Stimulated activated CD8-positive, alpha-beta memory T cell treated with anti-CD3 and anti-CD28 coated beads, Interleukin-4, amount 100 ng/mL, for 4 hours (primary cell): Measurements from ENCODE around the gene CASP5.
"Not testable (repeated sequence)": the region's sequence is repeated elsewhere in the genome, so short reads cannot be mapped to it uniquely, and the experiment has no call there.

Source experiments
- DNase-seq, 2 donors: peaks; one replicate each; pipeline ENCODE4 v3.0.0-alpha.2; 2020; ENCODE audit warnings: low read depth in 2 of 2, low spot score in 1 of 2

CASP5 gene

DNA sequence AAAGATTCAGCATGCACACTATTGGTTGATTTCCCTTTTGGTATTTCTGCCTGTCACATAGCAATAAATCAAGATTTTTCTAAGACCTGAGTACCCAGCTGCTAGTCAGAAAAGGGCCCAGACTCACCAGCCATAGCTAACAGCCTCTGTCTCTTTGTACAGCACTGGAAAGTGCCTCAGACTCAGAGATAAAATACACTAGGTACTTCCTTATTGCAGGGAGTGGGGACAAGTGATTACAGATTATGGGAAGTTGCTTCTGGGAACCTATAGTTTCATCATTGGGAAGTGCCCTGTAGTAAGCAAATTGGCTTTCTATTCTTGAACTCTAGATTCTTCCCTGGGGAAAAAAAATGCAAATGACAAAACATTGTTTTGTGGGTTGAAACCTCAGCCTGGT is at the start of gene CASP5:
TSS of gene CASP5 (minus strand) at position 166 of the 400 bp plus-strand sequence. CDS start at position 134, 32 bp downstream.
- DNase-seq, result no peak

DNA sequence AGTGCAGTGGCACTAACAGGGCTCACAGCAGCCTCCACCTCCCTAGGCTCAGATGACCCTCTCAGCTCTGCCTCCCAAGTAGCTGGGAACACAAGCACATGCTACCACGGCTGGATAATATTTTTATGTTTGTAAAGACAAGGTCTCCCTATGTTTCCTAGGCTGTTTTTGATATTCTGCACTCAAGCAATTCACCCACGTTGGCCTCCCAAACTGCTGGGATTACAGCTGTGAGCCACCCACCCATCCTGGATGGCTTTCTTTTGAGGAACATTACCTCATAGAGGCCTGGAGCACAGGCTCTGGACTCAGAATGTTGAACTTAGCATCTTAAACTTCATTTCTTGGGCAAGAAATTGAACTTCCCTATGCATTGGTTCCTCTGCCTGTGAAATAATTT is 49.1 kb upstream of the CASP5 start:
- not testable (repeated sequence) for DNase-seq

DNA sequence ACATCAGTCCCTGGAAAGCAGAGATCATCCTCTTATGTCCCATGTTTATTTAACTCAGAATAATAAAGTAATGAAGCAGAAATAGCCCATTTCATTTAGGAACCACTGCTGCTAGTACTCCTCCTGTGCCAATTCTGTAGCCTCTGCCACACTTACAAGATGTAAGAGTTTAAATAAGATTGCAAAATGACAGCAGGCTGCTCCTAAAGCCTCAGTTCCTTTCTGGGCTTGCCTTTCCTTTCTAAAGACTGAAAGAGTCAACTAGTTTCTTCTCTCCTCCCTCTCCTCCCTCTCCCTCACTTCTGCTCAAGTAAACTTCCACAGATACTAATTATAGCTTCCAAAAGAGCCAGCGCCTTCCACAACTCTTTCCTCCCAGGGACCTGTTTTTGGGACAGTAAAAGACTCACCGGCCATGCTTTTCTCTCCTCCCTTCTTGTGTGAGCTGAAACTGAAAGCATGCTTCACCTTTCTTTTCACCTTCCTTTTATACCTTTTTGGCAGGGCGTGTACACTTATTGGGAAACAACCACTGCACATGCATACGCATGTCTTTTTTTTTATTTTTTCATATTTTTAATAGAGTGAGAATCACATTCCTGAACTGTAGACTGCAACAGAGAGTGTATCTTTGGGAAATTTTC is 48.2 kb upstream of the CASP5 start:
- DNase-seq, result no peak

GRCh38 chr11:105070306-105070705 is 47.3 kb upstream of the CASP5 start:
- no peak for DNase-seq

DNA sequence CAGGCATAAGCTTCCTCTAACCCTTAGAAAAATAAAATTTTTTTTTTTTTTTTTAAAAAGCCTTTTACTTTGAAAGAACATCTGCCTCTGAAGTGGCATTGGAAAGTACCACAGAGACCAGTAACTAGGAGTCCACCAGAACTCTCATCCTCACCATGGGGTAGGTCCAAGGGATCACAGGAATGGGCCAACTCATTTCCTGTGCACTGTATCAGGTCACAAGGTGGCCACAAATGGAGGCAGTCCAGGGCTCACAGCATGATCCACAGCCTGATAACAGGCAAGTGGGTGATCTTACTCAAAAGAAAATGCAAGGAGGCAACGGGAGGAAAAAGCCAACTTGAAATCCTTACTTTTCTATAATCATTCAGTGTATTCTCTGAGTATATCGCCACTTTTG is 46.8 kb upstream of the CASP5 start:
- DNase-seq, result not testable (repeated sequence)

DNA sequence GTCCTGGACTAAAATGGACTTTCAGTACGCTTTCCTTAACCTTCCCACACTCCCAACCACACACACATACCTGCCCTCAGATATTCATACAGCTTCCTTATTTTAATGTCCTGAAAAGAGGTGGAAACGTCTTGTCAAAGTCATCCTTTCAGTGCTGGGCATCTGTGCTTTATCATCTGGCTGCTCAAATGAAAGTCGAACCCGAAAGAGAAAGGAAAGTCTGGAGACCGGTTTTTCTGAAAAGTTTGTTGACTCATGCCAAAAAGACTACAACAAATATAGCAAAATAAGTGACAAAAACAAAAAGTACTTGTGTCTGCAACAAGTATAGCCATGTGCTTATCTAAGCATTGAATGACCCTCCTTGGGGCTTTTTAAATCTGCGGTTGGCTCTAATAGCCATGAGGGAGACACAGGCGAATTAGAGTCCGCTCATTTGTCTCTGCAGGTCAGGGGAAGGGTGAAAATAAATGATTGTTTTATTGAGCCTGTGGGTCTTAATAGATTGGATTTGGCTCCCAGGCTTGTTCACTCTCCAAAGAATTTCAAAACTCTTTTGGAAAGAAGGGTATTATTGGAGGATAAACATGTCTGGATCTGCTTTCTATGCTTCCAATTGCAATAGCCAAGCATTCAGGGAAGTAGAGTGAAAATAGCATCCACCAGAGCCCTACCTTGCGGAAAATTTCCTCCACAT is 40.4 kb upstream of the CASP5 start:
- not testable (repeated sequence) for DNase-seq

GRCh38 chr11:105057432-105057831 is 34.5 kb upstream of the CASP5 start:
- DNase-seq, result no peak

GRCh38 chr11:105056446-105056845 is 33.5 kb upstream of the CASP5 start:
- no peak for DNase-seq

DNA sequence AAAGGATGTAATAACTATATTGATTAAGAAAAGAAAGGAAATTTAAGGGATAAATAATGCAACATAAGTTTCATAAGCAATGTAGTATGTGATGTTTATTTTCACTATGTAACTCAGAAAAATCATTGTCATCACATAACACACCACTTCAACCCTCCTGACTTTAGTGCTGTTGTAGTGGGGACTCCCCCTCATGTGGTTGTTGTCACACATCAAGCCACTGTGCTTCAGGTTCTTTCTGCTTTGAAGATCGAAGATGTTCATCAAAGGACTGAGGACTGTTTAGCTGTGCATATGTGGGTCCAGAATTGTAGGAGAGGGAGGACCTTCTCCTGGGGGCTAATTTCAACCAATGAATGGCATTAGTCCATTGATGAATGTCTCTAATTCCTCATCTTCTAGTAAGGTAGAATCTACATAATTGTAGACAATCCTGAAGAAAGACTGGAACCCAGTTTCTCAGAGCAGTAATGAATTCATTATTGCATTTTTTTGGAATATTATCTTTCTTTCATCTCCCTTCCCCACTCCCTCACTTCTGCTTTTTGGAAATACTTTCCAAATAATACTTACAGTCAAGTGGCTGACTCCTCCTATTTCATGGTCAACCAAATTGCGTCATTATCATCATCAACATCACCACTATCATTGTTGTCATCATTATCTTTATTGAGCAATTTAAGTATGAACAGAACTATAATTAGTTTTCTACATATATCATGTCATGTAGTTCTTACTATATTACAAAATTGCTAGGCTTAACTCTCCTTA is 31.9 kb upstream of the CASP5 start:
- no peak for DNase-seq

DNA sequence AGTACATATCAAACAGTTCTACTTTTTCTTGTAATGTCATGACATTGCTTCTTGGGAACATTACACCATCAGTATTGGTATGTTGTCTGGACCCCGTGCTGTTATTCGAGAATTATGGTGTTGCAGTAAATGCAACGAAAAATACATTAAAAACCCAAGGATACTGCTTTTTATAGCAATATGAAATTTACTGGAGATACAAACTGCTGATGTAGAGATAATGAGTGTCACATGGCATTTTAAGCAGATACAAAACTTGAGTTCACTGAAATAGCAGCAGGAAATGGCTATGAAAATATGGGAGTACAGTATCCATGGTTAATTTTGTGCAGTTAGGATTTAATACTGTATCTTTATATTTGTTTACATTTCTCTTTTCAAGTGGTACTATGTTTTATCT is 29.5 kb upstream of the CASP5 start:
- DNase-seq, result no peak

GRCh38 chr11:105051559-105051958 is 28.6 kb upstream of the CASP5 start:
- no peak for DNase-seq

DNA sequence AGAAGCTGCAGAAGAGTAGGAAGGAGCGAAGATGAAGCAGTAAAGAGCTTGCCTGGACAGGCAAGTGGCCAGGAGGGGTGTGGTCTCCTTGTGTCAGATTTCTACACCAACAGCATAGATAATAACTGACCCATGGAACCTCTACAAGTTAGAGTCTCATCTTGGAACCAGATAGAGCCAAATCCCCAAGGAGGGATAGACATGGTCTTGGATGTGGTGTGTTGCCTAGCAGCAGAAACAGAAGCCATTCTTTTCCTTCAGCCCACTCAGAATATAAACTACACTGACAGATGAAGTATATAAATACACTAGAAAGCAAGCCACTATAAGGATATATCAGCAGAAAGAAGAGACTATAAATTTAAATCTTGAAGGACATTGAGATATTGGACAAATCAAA is 26.5 kb upstream of the CASP5 start:
- no peak for DNase-seq

GRCh38 chr11:105046898-105047579 is 24.1 kb upstream of the CASP5 start:
- DNase-seq, result no peak

GRCh38 chr11:105045676-105046296 is 22.8 kb upstream of the CASP5 start:
- DNase-seq, result no peak

GRCh38 chr11:105044557-105045524 is 21.9 kb upstream of the CASP5 start, which contains the start of gene CARD16:
CARD16 (minus strand) TSS chr11:105045335; CDS start chr11:105045297, 38 bp downstream.
- DNase-seq, result not testable (repeated sequence)

DNA sequence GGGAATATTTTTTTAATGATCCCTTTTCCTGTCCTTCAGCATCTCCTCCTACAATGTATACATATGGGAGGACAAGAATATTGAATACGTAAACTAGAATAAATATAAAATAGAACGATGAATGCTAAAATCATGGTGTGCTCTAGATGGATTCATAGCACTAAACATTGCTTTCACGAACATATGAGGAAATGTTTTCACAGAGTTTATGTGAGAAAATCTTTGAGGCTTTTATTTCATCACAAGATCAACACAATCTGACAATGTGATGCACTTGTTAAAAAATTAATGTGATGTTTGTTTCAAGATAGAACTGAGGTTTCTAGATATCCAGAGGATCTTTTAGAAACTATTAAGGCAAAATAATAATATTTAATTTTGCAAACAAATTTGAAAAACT is 19.2 kb upstream of the CASP5 start:
- DNase-seq, result no peak

- no peak for DNase-seq
Observed at GRCh38 chr11:105040703-105041102, 17.7 kb upstream of the CASP5 start.

GRCh38 chr11:105034813-105035620 is 12.0 kb upstream of the CASP5 start, which contains the start of gene CASP1:
CASP1 (minus strand) TSS chr11:105035144; CDS start chr11:105035113, 31 bp downstream.
- DNase-seq, result no peak

DNA sequence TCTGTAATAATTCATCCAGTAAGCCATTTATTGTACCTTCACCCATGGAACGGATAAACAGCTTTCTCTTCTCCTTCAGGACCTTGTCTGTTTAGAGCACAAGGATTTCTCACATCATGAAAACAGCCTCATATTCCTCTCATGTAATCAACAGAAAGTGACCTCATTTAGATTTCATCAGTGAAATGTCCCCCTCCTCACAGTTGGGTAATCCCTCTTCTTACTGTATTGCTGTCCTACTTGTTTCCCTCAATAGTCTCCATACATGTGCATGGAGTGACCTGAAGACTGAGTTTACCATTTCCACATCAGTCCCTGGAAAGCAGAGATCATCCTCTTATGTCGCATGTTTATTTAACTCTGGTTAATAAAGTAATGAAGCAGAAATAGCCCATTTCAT is 11.4 kb upstream of the CASP5 start:
- not testable (repeated sequence) for DNase-seq
